HG03520 (cell line): Measurements from ENCODE around the gene VTI1A.

ENCODE experiments used
- ATAC-seq: cut with Tn5 transposase; IDR thresholded peaks from one replicate; pipeline ENCODE4 v1.9.1; 2021; ENCODE audit warnings: mild to moderate bottlenecking, moderate library complexity; ENCODE audit not compliant: unreplicated experiment

VTI1A gene

GRCh38 chr10:112503643-112504042 lies 56.6 kb downstream of the VTI1A start:
- ATAC-seq, result no peak

GRCh38 chr10:112507046-112507445 lies 60.0 kb downstream of the VTI1A start:
- ATAC-seq, result no peak

- ATAC-seq, result no peak
These were observed 61.0 kb downstream of the VTI1A start for GRCh38 chr10:112507988-112508387.

- ATAC-seq, result no peak
These were observed 62.7 kb downstream of the VTI1A start for GRCh38 chr10:112509558-112510291.

DNA sequence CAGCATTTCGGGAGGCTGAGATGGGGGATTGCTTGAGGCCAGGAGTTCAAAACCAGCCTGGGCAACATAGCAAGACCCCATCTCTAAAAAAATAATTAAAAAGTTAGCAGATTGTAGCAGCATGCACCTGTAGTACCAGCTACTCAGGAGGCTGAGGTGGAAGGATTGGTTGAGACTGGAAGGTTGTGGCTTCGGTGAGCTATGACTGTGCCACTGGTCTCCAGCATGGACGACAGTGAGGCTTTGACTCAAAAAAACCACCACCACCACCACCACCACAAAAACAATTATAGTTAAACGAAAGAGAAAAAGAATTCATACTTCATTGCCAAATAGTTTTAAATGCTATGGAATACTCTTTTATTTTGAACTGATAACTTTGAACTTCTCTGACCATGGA lies 63.4 kb downstream of the VTI1A start:
- no peak for ATAC-seq

GRCh38 chr10:112512294-112512693 lies 65.3 kb downstream of the VTI1A start:
- no peak for ATAC-seq

- no peak for ATAC-seq
These were observed 68.1 kb downstream of the VTI1A start for GRCh38 chr10:112515126-112515525.

DNA sequence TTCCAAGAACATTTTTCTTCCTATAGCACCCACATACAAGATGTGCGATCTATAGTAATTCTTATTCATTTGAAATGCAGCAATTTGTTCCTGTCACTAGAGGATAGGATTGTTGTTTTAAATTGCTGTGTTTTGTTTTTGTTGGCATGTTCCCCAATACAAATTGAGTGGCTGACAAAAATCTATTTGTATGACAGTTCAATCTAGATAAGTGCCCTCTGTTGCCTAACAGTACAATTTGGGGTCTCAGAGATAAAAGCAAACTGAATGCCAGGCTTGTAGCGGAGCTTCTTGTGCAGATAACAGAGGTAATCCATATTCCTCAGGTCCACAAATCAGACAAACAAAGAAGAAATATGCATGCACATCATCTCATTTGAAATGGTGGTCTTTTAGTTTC lies 68.8 kb downstream of the VTI1A start:
- ATAC-seq, result no peak

DNA sequence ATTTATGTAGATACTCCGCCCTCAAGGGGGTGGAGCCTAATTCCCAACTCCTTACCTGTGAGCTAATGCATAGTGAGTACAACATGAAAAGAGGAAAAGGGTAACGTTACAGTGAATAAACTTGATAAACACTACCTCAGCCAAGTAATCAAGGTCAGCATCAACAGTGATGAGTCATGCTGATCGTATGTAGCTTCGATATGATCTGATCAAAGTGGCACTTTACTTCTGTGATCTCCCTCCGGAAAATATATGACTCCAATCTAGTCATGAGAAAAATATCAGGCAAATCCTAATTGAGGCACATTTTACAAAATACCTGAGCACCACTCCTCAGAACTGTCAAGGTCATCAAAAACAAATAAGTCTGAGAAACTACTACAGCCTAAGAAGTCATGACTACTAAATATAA lies 70.4 kb downstream of the VTI1A start:
- no peak for ATAC-seq

DNA sequence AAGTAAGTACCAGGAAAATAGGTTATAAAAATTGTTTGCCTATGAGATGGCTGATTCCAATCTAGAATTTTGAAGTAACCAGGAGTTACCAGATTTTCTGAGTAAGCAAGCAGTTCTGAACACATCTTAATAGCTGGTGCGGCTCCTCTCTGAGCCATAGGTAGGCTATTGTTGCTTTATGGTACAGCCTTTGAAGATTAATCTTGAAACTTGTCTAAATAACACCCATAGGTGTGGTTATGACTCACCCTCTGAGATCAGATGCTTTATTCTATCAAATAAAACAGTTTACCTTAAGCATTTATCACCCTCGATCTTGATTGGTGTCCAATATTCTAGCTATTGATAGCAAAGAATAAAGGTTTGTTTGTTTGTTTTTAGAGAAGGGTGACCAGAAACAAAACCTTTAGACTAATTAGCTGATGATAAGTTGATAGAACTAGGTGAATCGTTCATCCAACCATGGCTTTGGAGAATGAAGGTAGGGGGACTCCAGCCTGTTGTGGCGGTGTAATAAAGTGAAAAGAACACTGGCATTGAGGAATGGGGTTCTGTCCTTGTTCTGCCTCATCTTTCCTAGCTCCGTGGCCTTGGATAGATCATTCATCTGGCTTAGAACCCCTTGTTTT lies 72.2 kb downstream of the VTI1A start:
- peak; percentile 81 for ATAC-seq

DNA sequence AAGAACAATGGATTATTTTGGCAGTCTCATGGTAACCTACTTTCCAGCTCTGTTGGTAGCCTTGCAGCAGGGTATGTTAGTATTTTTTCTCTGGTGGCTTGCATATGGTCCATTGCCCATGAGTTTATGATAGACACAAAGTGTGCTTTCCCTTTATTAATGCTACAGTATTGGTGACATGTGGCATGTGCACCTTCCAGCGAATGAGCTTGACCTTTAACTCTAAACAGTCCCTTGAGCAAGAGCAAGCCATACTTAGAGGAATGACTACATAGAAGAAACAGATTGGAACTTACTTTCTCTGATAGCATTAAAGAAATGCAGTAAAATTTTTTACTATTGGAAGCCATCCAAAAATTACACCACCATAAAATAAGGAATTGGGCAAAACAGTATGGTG lies 73.9 kb downstream of the VTI1A start:
- no peak for ATAC-seq

DNA sequence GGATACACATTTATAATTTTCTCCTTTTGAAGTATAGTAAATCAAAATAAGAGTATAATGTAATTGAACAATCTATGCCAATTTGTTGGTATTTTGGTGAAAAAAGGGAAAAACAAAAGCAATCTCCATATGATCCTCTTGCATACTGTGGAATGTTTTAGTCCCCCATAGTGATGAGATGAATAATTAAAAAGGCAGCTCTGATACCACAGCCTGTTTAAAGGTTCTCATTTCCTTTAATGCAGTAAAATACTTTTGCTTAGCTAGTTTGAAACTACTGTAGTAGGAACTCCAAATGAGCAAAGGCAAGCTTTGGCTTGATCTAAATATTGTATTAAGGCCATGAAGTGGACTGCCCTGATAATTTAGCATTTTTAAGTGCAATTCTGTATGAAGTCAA lies 77.6 kb downstream of the VTI1A start:
- ATAC-seq, result no peak

DNA sequence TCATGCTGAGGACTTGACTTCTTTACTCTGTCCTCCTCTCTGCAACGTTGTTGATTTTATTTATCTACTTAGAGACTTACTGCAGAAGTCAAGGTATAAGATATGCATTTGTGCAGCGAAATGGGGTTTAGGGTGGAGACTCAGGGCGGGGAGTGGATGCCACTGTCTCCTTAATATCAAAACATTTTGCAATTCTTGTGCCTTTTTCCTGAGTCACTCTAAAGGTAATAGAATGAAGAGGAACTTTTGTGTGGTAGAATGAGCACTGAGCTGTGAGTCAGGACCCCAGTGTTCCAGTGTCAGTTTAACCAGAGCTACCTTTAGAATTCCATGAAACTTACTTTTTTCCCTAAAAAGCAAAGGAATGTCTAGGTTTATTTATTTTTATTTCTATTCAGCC lies 78.2 kb downstream of the VTI1A start:
- no peak for ATAC-seq

DNA sequence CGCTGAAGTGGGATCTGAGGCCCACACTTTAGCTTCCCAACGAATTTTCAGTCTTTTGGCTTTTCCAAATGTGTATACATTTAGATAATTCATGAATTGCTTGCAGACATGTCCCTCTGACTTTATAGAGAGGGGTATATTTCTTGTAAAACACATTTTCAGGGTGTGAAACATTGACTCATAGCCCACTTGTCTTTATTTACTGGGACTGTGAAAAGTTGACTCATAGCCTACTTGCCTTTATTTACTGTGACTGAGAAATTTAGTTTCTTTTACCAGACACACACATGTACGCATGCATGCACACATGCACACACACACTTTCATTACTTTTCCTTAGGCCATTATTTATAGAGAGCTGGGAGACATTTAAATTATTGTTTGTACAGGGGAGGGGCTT lies 79.1 kb downstream of the VTI1A start:
- peak; percentile 75 for ATAC-seq

GRCh38 chr10:112526906-112527305 lies 79.9 kb downstream of the VTI1A start:
- ATAC-seq, result no peak

GRCh38 chr10:112528235-112528634 lies 81.2 kb downstream of the VTI1A start:
- no peak for ATAC-seq

GRCh38 chr10:112531421-112531820 lies 84.4 kb downstream of the VTI1A start:
- no peak for ATAC-seq

- ATAC-seq, result peak; percentile 98
These were observed 85.2 kb downstream of the VTI1A start for GRCh38 chr10:112532189-112532588.

DNA sequence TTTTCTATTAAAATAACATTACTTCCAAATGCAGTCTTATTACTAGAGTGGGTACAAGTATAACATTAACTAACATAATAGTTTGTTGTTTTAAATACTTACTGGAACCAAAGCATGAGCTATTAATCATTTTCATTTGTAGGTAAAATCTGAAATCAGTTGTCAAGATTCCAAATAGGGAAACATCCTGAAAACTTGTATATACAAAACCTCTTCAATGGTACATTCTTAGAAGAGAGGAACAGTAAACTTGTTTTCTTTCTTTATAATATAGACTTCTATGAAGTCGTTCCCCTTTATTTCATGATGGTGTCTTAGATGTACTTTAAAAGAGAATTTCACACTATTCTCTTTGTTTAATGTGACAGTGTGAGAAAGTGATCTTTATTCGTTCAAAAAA lies 85.9 kb downstream of the VTI1A start:
- no peak for ATAC-seq

- no peak for ATAC-seq
These were observed 86.9 kb downstream of the VTI1A start for GRCh38 chr10:112533916-112534315.

GRCh38 chr10:112535531-112535951 lies 88.5 kb downstream of the VTI1A start:
- ATAC-seq, result no peak

DNA sequence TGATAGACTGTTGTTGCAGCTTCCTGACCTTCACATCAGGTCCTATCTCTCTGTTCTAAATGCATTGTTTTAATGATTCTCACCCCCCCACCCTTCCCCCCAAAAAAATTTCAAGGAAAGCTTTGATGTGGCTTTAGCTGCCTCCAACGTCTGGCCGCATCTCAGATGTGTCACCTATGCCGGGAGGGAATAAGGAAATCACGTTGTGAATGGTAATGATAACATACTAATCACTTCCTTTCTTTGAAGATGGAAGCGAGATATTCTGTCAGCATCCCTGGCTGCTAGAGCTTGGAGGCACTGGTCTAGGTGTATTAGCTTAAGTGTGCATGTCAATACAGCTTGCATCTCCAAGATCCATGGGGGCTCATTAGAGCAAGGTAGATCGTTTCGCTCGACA lies 89.6 kb downstream of the VTI1A start:
- no peak for ATAC-seq

DNA sequence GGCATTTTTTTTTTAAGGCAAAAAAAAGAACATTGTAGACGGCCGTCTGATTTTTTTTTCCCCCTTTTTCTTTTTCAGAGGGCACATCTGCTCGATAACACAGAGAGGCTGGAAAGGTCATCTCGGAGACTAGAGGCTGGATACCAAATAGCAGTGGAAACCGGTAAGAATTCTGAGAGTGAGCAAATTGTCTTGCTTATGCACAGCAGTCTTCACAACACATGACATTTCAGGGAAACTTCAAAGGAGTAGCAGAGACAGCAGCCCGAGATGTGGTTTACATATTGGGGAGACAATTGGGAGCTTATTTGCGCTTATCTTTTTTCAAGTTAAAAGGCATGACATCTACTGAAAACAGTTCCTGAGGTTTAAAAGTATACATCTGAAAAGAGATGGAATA lies 91.2 kb downstream of the VTI1A start:
- no peak for ATAC-seq
